Measurements from ENCODE around the gene CHTOP.

Gene CHTOP

DNA sequence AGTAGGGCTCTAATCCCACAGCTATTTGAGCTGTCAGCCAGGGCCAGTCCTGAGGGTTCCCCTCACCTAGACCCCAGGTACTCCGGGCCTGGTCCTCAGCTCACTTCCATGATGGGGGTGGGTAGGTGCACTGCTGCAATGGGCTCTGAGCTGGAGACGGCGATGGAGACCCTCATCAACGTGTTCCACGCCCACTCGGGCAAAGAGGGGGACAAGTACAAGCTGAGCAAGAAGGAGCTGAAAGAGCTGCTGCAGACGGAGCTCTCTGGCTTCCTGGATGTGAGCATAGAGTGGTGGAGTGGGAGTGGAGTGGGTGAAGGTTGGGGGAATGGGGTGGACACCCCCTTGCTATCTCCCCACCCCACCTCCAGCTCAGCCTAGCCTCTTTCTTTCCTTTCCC is 3.5 kb upstream of the CHTOP start:
- H3K9me2 ChIP-seq (ENCODE audit: low read depth, low read length), result no peaks in the 10 kb centered on the region
- H3K9me3 ChIP-seq (ENCODE audit: low read length), result no peaks in the 10 kb centered on the region
- no peak overlapping the region for H3K4me3 ChIP-seq (ENCODE audit: low read depth, low read length, poor library complexity, severe bottlenecking)
- peaks cover 6% of the 10 kb centered on the region; the same call in 1 of the 2 replicates for H3K79me2 ChIP-seq (ENCODE audit: insufficient read depth, low read length)
- no peaks in the 10 kb centered on the region for H3F3A ChIP-seq (ENCODE audit: insufficient read depth, low read length)
- H3K36me3 ChIP-seq (ENCODE audit: insufficient read depth, low read length), result 0 out of 2 replicates have a peak, but pooled peaks cover 3% of the 10 kb centered on the region
- no peaks in the 10 kb centered on the region for H4K20me1 ChIP-seq (ENCODE audit: insufficient read depth, low read length)
- no peak overlapping the region for H3K9ac ChIP-seq (ENCODE audit: low read length)
- H3K4me1 ChIP-seq (ENCODE audit: insufficient read depth, low read length, severe bottlenecking), result peaks cover 22% of the 10 kb centered on the region
- no peak for TF ChIP-seq EZH2 (IDR thresholded peaks at IDR 0.05; ENCODE audit: borderline replicate concordance, low read length)
- TF ChIP-seq, protein P1, sequence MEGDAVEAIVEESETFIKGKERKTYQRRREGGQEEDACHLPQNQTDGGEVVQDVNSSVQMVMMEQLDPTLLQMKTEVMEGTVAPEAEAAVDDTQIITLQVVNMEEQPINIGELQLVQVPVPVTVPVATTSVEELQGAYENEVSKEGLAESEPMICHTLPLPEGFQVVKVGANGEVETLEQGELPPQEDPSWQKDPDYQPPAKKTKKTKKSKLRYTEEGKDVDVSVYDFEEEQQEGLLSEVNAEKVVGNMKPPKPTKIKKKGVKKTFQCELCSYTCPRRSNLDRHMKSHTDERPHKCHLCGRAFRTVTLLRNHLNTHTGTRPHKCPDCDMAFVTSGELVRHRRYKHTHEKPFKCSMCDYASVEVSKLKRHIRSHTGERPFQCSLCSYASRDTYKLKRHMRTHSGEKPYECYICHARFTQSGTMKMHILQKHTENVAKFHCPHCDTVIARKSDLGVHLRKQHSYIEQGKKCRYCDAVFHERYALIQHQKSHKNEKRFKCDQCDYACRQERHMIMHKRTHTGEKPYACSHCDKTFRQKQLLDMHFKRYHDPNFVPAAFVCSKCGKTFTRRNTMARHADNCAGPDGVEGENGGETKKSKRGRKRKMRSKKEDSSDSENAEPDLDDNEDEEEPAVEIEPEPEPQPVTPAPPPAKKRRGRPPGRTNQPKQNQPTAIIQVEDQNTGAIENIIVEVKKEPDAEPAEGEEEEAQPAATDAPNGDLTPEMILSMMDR (IDR thresholded peaks at IDR 0.05; ENCODE audit: low read length), result no peak
- no peaks in the 10 kb centered on the region for H3K27me3 ChIP-seq (ENCODE audit: insufficient read depth, low read length)
- no peak overlapping the region for H2AFZ ChIP-seq (ENCODE audit: low read length)
- H3K27ac ChIP-seq (ENCODE audit: low read depth, low read length, poor library complexity, severe bottlenecking), result no peak overlapping the region
- H3K4me2 ChIP-seq (ENCODE audit: low read length), result no peak overlapping the region

DNA sequence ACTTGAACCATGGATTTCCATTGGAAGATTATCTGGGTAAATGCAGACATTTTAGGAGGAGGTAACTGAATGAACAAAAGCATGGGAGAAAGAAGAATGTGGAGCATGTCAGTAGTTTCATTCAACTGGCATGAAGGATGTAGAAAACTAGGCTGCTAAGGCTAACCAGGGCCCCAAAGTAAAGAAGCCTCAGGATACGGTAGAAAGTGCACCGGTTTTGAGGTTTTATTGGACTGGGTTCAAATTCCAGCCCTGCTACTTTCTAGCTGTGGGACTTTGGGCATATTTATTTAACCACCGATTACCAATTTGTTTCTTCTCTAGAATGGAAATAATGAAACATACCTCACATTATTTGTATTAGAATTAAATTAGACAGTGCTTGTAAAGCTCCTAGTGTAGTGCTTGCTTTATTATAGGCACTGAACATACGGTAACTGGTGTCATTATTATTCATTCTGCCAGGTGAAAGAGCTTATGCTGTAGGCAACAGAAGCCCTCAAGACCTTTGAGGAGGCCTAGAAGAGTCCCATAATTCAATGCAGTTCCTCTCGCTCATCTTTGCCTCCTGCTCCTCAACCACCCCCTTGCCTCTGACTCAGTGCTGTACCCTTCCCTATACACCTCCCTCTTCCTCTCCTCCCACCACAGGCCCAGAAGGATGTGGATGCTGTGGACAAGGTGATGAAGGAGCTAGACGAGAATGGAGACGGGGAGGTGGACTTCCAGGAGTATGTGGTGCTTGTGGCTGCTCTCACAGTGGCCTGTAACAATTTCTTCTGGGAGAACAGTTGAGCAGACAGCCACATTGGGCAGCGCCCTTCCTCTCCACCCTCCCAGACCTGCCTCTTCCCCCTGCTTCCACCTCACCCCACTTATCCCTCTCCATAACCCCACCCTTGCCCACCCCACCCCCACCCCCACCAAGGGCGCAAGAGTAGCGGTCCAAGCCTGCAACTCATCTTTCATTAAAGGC is 2.5 kb upstream of the CHTOP start:
- peaks cover 30% of the 10 kb centered on the region for H3K4me1 ChIP-seq (ENCODE audit: insufficient read depth, low read length, severe bottlenecking)
- no peaks in the 10 kb centered on the region for H3K27me3 ChIP-seq (ENCODE audit: insufficient read depth, low read length)
- H3F3A ChIP-seq (ENCODE audit: insufficient read depth, low read length), result no peaks in the 10 kb centered on the region
- no peak overlapping the region for H3K9ac ChIP-seq (ENCODE audit: low read length)
- no peak overlapping the region for H2AFZ ChIP-seq (ENCODE audit: low read length)
- H3K4me2 ChIP-seq (ENCODE audit: low read length), result no peak overlapping the region
- no peak overlapping the region for H3K27ac ChIP-seq (ENCODE audit: low read depth, low read length, poor library complexity, severe bottlenecking)
- H3K4me3 ChIP-seq (ENCODE audit: low read depth, low read length, poor library complexity, severe bottlenecking), result no peak overlapping the region
- H3K79me2 ChIP-seq (ENCODE audit: insufficient read depth, low read length), result peaks cover 6% of the 10 kb centered on the region; the same call in 1 of the 2 replicates
- no peak for TF ChIP-seq EZH2 (IDR thresholded peaks at IDR 0.05; ENCODE audit: borderline replicate concordance, low read length)
- no peaks in the 10 kb centered on the region for H4K20me1 ChIP-seq (ENCODE audit: insufficient read depth, low read length)
- H3K9me2 ChIP-seq (ENCODE audit: low read depth, low read length), result no peaks in the 10 kb centered on the region
- H3K36me3 ChIP-seq (ENCODE audit: insufficient read depth, low read length), result peaks cover 9% of the 10 kb centered on the region
- H3K9me3 ChIP-seq (ENCODE audit: low read length), result no peaks in the 10 kb centered on the region

DNA sequence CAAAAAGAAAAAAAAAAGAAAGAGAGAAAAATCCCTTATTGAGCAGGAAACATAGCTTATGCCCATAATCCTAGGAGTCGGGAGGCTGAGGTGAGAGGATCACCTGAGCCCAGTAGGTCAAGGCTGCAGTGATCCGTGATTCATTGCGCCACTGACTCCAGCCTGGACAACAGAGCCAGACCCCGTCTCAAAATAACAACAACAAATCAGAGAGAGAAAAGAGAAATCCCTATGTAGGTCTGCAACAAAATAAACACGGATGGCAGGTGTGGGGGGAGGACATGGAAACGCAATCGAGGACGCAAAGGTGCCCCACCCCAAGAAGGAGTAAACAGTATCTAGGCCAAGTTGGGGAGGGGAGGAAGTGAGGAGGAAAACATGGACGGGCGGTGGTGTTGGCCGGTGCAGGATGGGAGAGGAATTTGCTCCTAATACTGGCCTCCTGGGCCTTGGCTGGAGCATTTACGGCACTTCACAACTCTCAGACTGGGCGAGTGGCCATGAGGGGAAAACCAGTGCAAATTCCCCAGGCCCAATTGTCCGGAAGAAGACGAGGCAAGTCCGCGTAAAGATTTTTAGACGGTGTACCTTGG is 609 bp upstream of the CHTOP start:
- H3K9me2 ChIP-seq (ENCODE audit: low read depth, low read length), result no peaks in the 10 kb centered on the region
- H2AFZ ChIP-seq (ENCODE audit: low read length), result no peak overlapping the region
- H4K20me1 ChIP-seq (ENCODE audit: insufficient read depth, low read length), result no peaks in the 10 kb centered on the region
- peak overlapping the region; percentile 56 for H3K4me2 ChIP-seq (ENCODE audit: low read length)
- peak overlapping the region; percentile 34; the same call in 1 of the 2 replicates for H3K9ac ChIP-seq (ENCODE audit: low read length)
- H3K27ac ChIP-seq (ENCODE audit: low read depth, low read length, poor library complexity, severe bottlenecking), result peak overlapping the region; percentile 8
- H3F3A ChIP-seq (ENCODE audit: insufficient read depth, low read length), result no peaks in the 10 kb centered on the region
- H3K79me2 ChIP-seq (ENCODE audit: insufficient read depth, low read length), result peaks cover 6% of the 10 kb centered on the region; the same call in 1 of the 2 replicates
- TF ChIP-seq, protein P1 (IDR thresholded peaks at IDR 0.05; ENCODE audit: low read length), result no peak
- TF ChIP-seq EZH2 (IDR thresholded peaks at IDR 0.05; ENCODE audit: borderline replicate concordance, low read length), result no peak
- peak overlapping the region; percentile 81 for H3K4me3 ChIP-seq (ENCODE audit: low read depth, low read length, poor library complexity, severe bottlenecking)
- peaks cover 28% of the 10 kb centered on the region for H3K36me3 ChIP-seq (ENCODE audit: insufficient read depth, low read length)
- H3K9me3 ChIP-seq (ENCODE audit: low read length), result no peaks in the 10 kb centered on the region
- no peaks in the 10 kb centered on the region for H3K27me3 ChIP-seq (ENCODE audit: insufficient read depth, low read length)
- H3K4me1 ChIP-seq (ENCODE audit: insufficient read depth, low read length, severe bottlenecking), result peaks cover 17% of the 10 kb centered on the region
